Testis (tissue), 3 donors: Measurements from ENCODE around the gene SMG6. TPM values are rescaled to one million over a fixed set of nuclear protein-coding genes. Genes with fewer than 3 reads are reported as not detected.

ENCODE experiments used
- DNase-seq: peaks from one replicate; pipeline ENCODE4 v3.0.0-alpha.2; 2019
- H3K27ac ChIP-seq, 2 donors: fragments of 200-600 bp; sonication (generic); one replicate each; pipeline ENCODE4 v1.5.1; 2019
- H3K27me3 ChIP-seq: fragments of 200-600 bp; sonication (generic); one replicate; pipeline ENCODE4 v1.5.1; 2019
- H3K36me3 ChIP-seq: fragments of 200-600 bp; sonication (generic); one replicate; pipeline ENCODE4 v1.5.1; 2017; ENCODE audit warnings: low read depth; ENCODE audit errors: missing control alignments
- H3K4me1 ChIP-seq: fragments of 200-600 bp; sonication (generic); one replicate; pipeline ENCODE4 v1.5.1; 2019
- H3K4me3 ChIP-seq, 2 donors: fragments of 200-600 bp; sonication (generic); one replicate each; pipeline ENCODE4 v1.5.1; 2017 to 2019
- H3K9me3 ChIP-seq: fragments of 200-600 bp; sonication (generic); one replicate; pipeline ENCODE4 v1.5.1; 2017
- POLR2A ChIP-seq: fragments of 450-650 bp; IDR thresholded peaks from one replicate; pipeline ENCODE4 v1.6.1; 2017; ENCODE audit warnings: antibody characterized with exemption, mild to moderate bottlenecking, moderate library complexity
- WGBS, 2 donors: methylation state at CpG; one replicate each; pipeline ENCODE4 v1.1.5; 2018; 5-methylcytosine and 5-hydroxymethylcytosine counted together
- intact Hi-C: fragments of 100-400 bp; cut with DNase I; formaldehyde crosslinking; loops from one replicate; pipeline ENCODE4 v1.15.1; 2023; ENCODE audit warnings: low total_unique reads
- polyA plus RNA-seq: library from polyadenylated mRNA; stranded (reverse); fragments of 350-450 nt; fragmentation: Illumina TruSeq; extraction: RNeasy Lipid Tissue Mini Kit (QIAGEN cat#74804); gene quantifications from one replicate; pipeline ENCODE4 v1.2.3, GENCODE V29; 2014; ENCODE audit warnings: low read depth, low replicate concordance; ENCODE audit not compliant: insufficient read depth
- total RNA-seq, 2 donors: library from RNA; depleted of rRNA; stranded (reverse); fragments of >200 nt; gene quantifications; one replicate each; pipeline ENCODE4 v1.2.3, GENCODE V29; 2016
- TF ChIP-seq, protein P1 (sequence below), 3 experiments: fragments of 450-650 bp in 2 of 3; fragments of 200-600 bp in 1 of 3; sonication (generic) in 1 of 3; IDR thresholded peaks; one replicate each; pipeline ENCODE4 v1.5.1; 2016 to 2019; ENCODE audit warnings: antibody characterized with exemption in 3 of 3, mild to moderate bottlenecking in 2 of 3, moderate library complexity in 1 of 3

Gene SMG6
- total and polyA plus RNA-seq, 3 donors from 2014 or later = 68.7 to 86.5 (median 80.6) TPM

DNA sequence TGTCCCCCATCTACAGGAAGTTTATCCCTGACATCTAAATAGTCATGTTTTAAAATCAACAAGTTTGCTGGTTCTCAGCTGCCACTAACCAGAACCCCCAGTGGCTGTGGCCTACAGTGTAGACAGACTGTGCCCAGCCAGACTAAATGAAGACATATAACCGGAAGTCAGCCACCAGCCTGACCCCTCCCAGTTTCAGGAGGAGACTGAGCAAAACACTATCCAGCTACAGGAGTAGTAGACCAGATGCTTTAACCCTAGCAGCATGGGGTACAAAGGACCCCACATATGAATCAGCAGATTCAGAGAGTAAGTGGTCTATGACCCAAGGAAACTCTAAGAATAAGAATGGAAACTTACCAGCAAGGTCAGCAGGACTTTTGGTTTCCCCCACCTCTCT is 165.3 kb downstream of the SMG6 start:
- Histone ChIP-seq H3K27ac (no peak overlapping the region), H3K4me1 (no peaks in the 10 kb centered on the region), H3K36me3 (no peaks in the 10 kb centered on the region), H3K27me3 (no peaks in the 10 kb centered on the region), H3K9me3 (no peaks in the 10 kb centered on the region), H3K4me3 (no peak overlapping the region)
- DNase-seq = no peak
- 46 to 90% methylated on average over 1 of the region's 1 CpG for WGBS, 2 donors
- TF ChIP-seq, protein P1, sequence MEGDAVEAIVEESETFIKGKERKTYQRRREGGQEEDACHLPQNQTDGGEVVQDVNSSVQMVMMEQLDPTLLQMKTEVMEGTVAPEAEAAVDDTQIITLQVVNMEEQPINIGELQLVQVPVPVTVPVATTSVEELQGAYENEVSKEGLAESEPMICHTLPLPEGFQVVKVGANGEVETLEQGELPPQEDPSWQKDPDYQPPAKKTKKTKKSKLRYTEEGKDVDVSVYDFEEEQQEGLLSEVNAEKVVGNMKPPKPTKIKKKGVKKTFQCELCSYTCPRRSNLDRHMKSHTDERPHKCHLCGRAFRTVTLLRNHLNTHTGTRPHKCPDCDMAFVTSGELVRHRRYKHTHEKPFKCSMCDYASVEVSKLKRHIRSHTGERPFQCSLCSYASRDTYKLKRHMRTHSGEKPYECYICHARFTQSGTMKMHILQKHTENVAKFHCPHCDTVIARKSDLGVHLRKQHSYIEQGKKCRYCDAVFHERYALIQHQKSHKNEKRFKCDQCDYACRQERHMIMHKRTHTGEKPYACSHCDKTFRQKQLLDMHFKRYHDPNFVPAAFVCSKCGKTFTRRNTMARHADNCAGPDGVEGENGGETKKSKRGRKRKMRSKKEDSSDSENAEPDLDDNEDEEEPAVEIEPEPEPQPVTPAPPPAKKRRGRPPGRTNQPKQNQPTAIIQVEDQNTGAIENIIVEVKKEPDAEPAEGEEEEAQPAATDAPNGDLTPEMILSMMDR (IDR thresholded peaks at IDR 0.05) = no peak
- no peak for TF ChIP-seq POLR2A
- intact Hi-C loops = no loop called here

DNA sequence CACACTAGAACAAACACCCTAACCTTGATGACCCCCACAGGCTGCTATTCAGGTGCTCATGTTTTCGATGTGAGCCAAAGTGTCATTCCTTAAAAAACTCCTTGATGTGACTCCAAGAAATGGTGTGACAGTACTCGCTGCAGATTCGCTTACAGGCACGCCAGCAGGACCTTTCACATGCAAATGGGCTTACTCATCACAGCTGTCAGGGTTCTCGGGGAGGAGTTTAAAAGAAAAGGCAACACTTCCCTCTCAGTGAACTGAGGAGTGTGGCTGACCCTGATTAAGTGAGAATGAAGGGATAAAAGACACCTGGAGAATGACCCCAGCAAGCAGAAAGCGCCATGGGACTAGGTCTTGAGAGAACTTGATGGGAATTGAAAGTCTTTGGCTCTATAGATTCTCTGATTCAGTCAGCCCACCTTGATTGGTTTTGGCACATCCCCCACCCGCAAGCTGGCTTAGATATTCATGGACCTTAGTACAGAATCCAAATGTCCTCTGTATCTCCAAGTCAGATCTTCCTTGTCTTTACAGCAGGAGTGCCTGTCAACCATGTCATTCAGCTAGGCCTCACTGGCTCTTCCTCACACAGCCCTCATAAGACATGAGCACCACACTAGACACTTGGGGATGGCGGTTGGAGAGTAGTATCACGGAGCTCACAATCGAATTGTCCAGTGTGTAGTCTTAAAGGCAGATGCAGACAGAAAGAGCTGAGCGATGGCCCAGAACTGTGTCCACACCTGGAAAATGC is 166.1 kb downstream of the SMG6 start:
- WGBS, 2 donors = 92 to 93% methylated on average over 11 of the region's 11 CpGs
- TF ChIP-seq POLR2A = no peak
- TF ChIP-seq, protein P1 (IDR thresholded peaks at IDR 0.05) = no peak
- H3K9me3 ChIP-seq = no peaks in the 10 kb centered on the region
- intact Hi-C loops = no loop called here
- no peak overlapping the region for H3K4me3 ChIP-seq
- no peaks in the 10 kb centered on the region for H3K36me3 ChIP-seq
- no peak overlapping the region for H3K27ac ChIP-seq
- H3K4me1 ChIP-seq = no peaks in the 10 kb centered on the region
- DNase-seq = no peak
- no peaks in the 10 kb centered on the region for H3K27me3 ChIP-seq

DNA sequence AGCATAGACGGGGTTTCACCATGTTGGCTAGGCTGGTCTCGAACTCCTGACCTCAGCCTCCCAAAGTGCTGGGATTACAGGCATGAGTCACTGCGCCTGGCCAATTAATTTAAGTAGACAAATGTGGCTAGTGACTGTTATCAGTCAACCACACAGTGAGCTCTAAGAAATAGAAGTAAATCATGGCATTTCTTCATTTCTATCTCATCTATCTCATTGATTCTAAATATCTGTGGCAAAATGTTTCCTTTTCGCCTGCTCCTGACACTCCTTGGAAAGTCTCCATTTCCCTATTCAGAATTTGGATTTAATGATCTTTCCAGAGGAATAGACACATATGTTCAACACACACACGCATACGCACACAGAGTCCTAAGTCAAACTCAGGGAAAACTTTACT is 167.3 kb downstream of the SMG6 start:
- H3K27ac ChIP-seq = no peak overlapping the region
- DNase-seq = no peak
- WGBS, 2 donors = 87 to 93% methylated on average over 6 of the region's 6 CpGs

DNA sequence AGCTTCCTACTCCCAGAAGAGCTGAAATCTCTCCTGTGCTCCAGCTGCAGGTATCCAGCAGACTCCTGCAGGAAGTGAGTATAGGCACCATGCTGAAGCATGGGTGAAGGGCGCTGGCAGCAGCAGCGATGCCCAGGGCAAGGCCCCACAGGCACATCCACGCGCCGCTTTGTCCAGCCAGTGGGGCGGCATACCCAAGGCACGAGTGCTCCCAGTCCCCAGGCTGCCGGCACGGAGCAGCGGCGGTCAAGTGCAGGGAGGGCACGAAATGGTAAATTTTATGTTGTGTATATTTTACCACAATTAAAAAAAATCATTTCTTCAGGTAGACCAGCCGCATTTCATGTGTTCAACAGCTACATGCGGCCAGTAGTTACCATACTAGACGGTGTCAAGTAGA is 175.6 kb downstream of the SMG6 start:
- H3K27ac ChIP-seq = no peak overlapping the region
- no peaks in the 10 kb centered on the region for H3K36me3 ChIP-seq
- TF ChIP-seq, protein P1 (IDR thresholded peaks at IDR 0.05) = no peak
- H3K4me3 ChIP-seq = no peak overlapping the region
- H3K9me3 ChIP-seq = no peaks in the 10 kb centered on the region
- peaks cover 16% of the 10 kb centered on the region for H3K4me1 ChIP-seq
- intact Hi-C loops = no loop called here
- H3K27me3 ChIP-seq = no peaks in the 10 kb centered on the region
- no peak for DNase-seq
- WGBS, 2 donors = 92 to 96% methylated on average over 15 of the region's 15 CpGs

More for the DNA sequence above, 167.3 kb downstream of the SMG6 start:
- Histone ChIP-seq H3K4me1 (no peaks in the 10 kb centered on the region), H3K4me3 (no peak overlapping the region), H3K36me3 (no peaks in the 10 kb centered on the region), H3K9me3 (no peaks in the 10 kb centered on the region), H3K27me3 (no peaks in the 10 kb centered on the region)
- intact Hi-C loops = no loop called here
- TF ChIP-seq, protein P1 (IDR thresholded peaks at IDR 0.05) = no peak
- TF ChIP-seq POLR2A = no peak

DNA sequence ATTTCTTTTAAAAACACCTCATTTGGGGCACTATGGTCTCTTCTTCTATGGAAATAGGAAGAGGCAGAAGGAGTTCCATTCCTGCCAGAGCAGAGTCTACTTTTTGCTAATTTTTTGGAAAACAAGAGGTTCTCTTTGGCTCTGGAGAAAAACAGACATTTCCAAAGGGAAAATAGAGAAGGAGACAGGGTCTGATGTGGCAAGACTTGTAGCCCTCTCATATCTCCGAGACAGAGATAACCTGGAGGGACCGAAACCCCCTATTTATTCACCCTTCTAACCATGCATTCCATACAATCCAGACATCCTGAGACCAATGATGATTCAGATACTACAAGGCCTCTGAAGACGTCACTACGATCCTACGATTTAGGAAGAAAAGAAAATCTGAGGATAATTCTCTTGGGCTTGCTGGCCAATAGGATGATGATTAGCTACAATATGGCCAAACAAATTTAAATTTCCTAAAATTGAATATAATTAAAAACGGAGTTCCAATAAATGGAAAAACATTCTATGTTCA is 178.5 kb downstream of the SMG6 start:
- H3K36me3 ChIP-seq = no peaks in the 10 kb centered on the region
- WGBS, 2 donors = 91 to 95% methylated on average over 6 of the region's 6 CpGs
- H3K27me3 ChIP-seq = no peaks in the 10 kb centered on the region
- H3K9me3 ChIP-seq = no peaks in the 10 kb centered on the region
- DNase-seq = no peak
- no peak overlapping the region for H3K27ac ChIP-seq
- intact Hi-C loops = no loop called here
- H3K4me1 ChIP-seq = peaks cover 25% of the 10 kb centered on the region
- no peak for TF ChIP-seq POLR2A
- TF ChIP-seq, protein P1 (IDR thresholded peaks at IDR 0.05) = no peak
- H3K4me3 ChIP-seq = no peak overlapping the region
